Left ventricle myocardium inferior (tissue), 1 donor: ENCODE data around the gene MSANTD2. TPM values are rescaled to one million over a fixed set of nuclear protein-coding genes. Genes with fewer than 3 reads are reported as not detected.
A peak's percentile ranks its signal among the peaks of the same experiment; 100 is the strongest.

ENCODE experiments used
- DNase-seq: peaks from one replicate; pipeline ENCODE4 v3.0.0-alpha.2; 2020
- H3K27ac ChIP-seq: fragments of 200-600 bp; replicated peaks from 2 replicates; pipeline ENCODE4 v1.8.0; 2021
- H3K27me3 ChIP-seq: fragments of 200-600 bp; 2 replicates; pipeline ENCODE4 v1.8.0; 2021; ENCODE audit warnings: low read depth
- H3K36me3 ChIP-seq: fragments of 200-600 bp; 2 replicates; pipeline ENCODE4 v1.8.0; 2021
- H3K4me1 ChIP-seq: fragments of 200-600 bp; 2 replicates; pipeline ENCODE4 v1.8.0; 2021
- H3K4me3 ChIP-seq: fragments of 200-600 bp; 2 replicates; pipeline ENCODE4 v1.8.0; 2021; ENCODE audit warnings: mild to moderate bottlenecking, moderate library complexity
- H3K9me3 ChIP-seq: fragments of 200-600 bp; replicated peaks from 2 replicates; pipeline ENCODE4 v1.8.0; 2021
- intact Hi-C: fragments of 100-400 bp; cut with micrococcal nuclease; formaldehyde crosslinking; loops from one replicate; pipeline ENCODE4 v1.11.0; 2022
- total RNA-seq: library from RNA; stranded (reverse); fragmentation: NEBNext Ultra II Directional; extraction: Animal tissue kit (Norgen Biotek cat#: 25700); gene quantifications from one replicate; pipeline ENCODE4 v1.2.1, GENCODE V29; 2021
- TF ChIP-seq, protein P1 (sequence below): fragments of 200-600 bp; IDR thresholded peaks from 2 replicates; pipeline ENCODE4 v1.8.0; 2021; ENCODE audit warnings: antibody characterized with exemption, mild to moderate bottlenecking, borderline replicate concordance
- donor health status: DM: no; HTN: yes; CAD: no; lungs with severe emphysema.

Gene MSANTD2
- total RNA-seq, 1 donor from 2014 or later: 2.7 TPM

DNA sequence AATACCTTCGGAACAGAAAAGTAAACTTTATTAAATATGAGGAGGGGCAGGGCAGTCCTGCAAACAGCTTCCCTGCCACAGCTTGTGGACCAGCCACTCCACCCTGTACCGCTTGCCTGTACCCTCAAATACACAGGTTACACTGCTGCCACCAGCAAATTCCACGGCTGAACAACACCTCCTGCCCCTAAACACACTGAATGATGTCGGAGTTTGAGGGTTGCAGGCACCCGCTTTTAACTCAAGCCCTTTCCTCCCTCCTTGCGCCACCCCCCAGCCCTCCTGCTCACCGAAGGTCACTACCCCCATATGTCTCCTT is 52.1 kb downstream of the MSANTD2 start:
- intact Hi-C loops: no loop called here
- TF ChIP-seq, protein P1, sequence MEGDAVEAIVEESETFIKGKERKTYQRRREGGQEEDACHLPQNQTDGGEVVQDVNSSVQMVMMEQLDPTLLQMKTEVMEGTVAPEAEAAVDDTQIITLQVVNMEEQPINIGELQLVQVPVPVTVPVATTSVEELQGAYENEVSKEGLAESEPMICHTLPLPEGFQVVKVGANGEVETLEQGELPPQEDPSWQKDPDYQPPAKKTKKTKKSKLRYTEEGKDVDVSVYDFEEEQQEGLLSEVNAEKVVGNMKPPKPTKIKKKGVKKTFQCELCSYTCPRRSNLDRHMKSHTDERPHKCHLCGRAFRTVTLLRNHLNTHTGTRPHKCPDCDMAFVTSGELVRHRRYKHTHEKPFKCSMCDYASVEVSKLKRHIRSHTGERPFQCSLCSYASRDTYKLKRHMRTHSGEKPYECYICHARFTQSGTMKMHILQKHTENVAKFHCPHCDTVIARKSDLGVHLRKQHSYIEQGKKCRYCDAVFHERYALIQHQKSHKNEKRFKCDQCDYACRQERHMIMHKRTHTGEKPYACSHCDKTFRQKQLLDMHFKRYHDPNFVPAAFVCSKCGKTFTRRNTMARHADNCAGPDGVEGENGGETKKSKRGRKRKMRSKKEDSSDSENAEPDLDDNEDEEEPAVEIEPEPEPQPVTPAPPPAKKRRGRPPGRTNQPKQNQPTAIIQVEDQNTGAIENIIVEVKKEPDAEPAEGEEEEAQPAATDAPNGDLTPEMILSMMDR: no peak
- H3K9me3 ChIP-seq: no peaks in the 10 kb centered on the region
- peak overlapping the region; percentile 78 for H3K27ac ChIP-seq
- peaks cover 76% of the 10 kb centered on the region for H3K4me1 ChIP-seq
- peaks cover 100% of the 10 kb centered on the region for H3K27me3 ChIP-seq
- no peak for DNase-seq
- H3K36me3 ChIP-seq: peaks cover 11% of the 10 kb centered on the region
- H3K4me3 ChIP-seq: no peak overlapping the region

DNA sequence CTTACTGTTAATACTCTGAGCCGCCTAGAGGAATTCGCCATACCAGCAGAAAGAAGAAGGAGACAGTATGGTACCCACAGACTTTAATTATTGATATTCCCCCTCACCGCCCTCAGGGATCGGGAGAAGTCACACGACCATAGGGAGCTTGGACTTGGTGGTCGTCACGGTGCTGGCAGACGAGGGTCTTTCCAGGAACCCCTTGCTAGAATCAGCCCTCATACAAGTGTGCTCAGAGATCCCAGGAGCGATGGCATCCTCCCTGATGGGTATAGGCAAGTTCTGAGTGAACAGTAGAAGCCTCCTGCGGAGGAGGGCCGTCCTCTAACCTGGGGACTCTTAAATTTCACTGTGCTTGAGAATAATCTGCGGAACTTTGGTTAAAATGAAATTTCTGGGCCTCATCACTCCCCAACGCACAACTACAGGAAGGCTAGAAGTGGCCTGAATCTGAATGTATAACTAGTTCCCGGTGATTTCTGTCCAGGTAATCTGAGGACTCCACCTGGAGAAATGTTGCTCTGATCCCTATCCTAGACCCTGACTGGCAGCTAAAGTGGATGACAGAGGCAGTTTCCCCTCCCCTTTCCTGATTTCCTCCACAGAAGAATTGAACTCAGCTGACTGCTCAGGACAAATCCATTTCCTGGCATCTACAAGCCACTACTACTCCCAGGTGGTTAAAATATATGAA is 52.7 kb downstream of the MSANTD2 start:
- intact Hi-C loops: no loop called here
- H3K27ac ChIP-seq: peak overlapping the region; percentile 78

DNA sequence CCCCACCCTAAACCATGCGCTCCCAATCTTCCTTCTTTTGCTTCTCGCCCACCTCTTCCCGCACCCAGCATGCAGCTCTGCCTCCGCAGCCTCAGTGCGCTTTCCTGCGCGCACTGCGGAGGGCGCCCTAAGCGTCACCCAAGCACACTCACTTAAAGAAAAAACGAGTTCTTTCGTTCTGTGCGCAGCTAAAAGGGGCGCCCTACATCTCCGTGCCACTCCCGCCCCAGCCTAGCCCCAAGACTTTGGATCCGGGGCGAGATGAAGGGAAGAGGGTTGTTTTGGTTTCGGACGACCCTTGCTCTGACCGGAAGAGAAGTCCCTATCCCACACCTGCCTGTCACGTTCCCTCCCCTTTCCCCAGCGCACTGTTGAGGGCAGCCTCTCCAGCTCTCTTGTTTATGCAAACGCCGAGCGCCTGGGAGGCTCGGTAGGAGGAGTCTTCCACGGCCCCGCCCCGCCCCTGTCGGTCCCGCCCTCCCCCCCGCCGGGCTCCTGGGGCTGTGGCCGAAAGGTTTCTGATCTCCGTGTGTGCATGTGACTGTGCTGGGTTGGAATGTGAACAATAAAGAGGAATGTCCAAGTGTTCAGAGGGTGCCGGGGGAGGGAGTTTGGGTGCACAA is 53.5 kb downstream of the MSANTD2 start:
- intact Hi-C loops: no loop called here
- Histone ChIP-seq H3K4me3 (peak overlapping the region; percentile 66), H3K36me3 (no peaks in the 10 kb centered on the region), H3K4me1 (peaks cover 63% of the 10 kb centered on the region), H3K27me3 (peaks cover 100% of the 10 kb centered on the region), H3K9me3 (no peaks in the 10 kb centered on the region), H3K27ac (peak overlapping the region; percentile 78)
- TF ChIP-seq, protein P1: peak; percentile 41
- DNase-seq: peak; percentile 70

More for the DNA sequence above, 52.7 kb downstream of the MSANTD2 start:
- H3K4me1 ChIP-seq: peaks cover 71% of the 10 kb centered on the region
- peaks cover 100% of the 10 kb centered on the region for H3K27me3 ChIP-seq
- no peak for DNase-seq
- peaks cover 6% of the 10 kb centered on the region for H3K36me3 ChIP-seq
- peak overlapping the region; percentile 66 for H3K4me3 ChIP-seq
- H3K9me3 ChIP-seq: no peaks in the 10 kb centered on the region
- TF ChIP-seq, protein P1: no peak

DNA sequence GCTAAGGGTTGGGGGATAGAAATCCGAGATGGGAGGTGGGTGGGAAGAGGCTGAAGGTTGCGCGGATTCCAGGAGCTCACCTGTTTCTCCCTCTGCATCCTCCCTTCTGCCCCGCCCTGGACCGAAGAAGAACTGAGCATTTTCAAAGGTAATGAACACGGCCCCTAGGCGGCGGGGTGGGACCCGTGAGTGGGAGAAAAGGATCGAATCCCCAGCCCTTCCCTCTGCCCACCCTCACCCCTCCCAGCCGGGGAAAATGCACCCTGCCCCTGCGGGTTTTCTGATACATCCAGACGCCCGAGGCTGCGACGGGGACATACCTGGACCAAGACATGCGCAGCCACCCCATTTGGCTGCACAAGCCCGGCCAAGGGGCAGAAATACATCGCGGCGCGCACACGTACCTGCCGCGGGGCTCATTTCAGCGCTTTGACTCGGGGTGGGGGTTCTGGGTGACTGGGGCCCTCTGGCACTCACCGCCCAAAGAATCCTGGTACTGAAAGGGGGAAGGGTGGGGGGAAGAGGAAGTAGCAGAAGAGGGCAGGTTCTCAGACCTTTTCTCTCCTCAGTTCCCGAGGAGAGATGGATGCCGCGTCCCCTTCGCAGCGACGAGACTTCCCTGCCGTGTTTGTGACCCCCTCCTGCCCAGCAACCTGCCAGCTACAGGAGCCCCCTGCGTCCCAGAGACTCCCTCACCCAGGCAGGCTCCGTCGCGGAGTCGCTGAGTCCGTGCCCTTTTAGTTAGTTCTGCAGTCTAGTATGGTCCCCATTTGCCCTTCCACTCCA is 54.2 kb downstream of the MSANTD2 start:
- Histone ChIP-seq H3K4me3 (peak overlapping the region; percentile 66), H3K36me3 (no peaks in the 10 kb centered on the region), H3K27me3 (peaks cover 100% of the 10 kb centered on the region), H3K9me3 (no peaks in the 10 kb centered on the region), H3K4me1 (peaks cover 56% of the 10 kb centered on the region), H3K27ac (peak overlapping the region; percentile 78)
- no peak for DNase-seq
- TF ChIP-seq, protein P1: no peak
- intact Hi-C loops: no loop called here

DNA sequence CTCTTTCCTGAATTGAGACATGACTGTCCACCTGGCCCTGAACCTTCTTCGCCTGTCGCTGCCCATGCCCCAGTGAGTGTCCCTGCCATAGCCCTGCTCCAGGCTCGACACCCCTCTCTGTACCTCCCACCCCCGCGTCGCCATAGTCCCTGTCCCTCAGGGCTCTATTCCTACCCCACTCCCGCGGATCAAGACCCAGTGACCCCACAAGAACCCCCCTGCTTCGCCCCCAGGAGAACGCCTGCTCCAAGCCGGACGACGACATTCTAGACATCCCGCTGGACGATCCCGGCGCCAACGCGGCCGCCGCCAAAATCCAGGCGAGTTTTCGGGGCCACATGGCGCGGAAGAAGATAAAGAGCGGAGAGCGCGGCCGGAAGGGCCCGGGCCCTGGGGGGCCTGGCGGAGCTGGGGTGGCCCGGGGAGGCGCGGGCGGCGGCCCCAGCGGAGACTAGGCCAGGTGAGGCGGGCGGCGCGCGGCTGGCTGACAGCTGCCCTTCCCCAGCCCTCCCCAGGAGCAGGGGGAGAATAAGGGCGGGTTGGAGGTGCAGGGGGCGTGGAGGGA is 54.9 kb downstream of the MSANTD2 start:
- DNase-seq: no peak
- H3K36me3 ChIP-seq: no peaks in the 10 kb centered on the region
- TF ChIP-seq, protein P1: no peak
- peaks cover 99% of the 10 kb centered on the region for H3K27me3 ChIP-seq
- no peaks in the 10 kb centered on the region for H3K9me3 ChIP-seq
- no peak overlapping the region for H3K27ac ChIP-seq
- intact Hi-C loops: no loop called here
- H3K4me3 ChIP-seq: peak overlapping the region; percentile 66
- peaks cover 56% of the 10 kb centered on the region for H3K4me1 ChIP-seq
